Activated CD4-positive, alpha-beta T cell treated with anti-CD3 and anti-CD28 coated beads, Interleukin-10, Interleukin-2, amounts not matched to agents 100 ng/mL and 50 ng/mL, durations not matched to agents 16 hours and 8 hours (primary cell): ENCODE results near the gene MADD.

ENCODE experiments used
- DNase-seq: peaks from one replicate; pipeline ENCODE4 v3.0.0-alpha.2; 2020

Gene MADD

DNA sequence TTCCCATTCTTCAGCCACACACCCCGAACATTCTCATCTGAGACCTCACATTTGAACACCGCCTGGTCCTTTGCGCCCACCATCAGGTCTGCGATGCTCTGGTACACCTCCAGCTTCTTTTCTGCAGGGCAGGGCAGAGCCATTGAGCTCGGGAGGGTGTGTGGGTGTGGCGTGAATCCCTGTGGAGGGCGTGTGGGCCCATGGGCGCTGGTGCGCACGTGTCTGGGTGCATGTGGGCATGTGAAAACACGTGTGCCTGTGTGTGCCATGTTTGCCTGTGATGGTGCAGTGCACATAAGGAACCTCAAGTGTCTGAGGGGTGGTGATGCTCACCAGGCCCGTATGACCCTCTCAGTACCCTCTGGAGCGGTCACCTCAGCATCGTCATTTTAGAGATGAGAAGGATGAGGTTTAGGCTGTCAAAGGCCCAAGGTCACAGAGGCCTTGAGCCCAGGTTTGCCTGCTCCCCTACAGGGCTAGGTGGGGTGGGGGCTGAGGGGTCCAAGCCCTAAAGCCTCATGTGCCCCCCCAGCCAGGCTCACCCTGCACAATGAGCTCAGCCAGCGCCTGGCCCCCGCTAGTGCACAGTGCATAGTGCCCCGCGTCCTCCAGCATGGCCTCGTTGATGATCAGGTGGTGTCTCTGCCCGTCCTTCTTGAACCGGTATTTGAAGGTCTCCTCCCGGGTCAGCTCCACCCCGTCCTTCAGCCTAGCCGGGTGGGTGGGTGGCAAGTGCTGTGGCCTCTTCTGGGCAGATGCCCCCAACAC lies 72.3 kb downstream of the MADD start:
- no peak for DNase-seq

DNA sequence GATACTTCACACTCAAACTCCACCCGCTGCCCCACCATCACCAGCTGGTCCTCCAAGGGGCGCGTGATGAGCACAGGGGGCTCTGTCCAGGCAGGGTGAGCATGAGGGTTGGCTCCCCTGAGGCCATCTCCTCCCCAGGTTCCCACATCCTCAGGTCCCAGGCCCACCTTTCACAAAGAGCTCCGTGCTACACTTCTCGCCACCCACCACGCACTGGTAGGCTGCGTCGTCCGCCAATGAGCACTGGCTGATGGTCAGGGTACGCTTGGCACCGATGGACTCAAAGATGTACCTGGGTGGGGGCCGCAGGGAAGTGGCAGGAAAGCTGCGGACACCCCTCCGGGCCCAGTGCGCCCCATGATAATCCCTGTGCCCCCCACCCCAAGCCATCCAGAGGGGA lies 72.9 kb downstream of the MADD start:
- DNase-seq = no peak

DNA sequence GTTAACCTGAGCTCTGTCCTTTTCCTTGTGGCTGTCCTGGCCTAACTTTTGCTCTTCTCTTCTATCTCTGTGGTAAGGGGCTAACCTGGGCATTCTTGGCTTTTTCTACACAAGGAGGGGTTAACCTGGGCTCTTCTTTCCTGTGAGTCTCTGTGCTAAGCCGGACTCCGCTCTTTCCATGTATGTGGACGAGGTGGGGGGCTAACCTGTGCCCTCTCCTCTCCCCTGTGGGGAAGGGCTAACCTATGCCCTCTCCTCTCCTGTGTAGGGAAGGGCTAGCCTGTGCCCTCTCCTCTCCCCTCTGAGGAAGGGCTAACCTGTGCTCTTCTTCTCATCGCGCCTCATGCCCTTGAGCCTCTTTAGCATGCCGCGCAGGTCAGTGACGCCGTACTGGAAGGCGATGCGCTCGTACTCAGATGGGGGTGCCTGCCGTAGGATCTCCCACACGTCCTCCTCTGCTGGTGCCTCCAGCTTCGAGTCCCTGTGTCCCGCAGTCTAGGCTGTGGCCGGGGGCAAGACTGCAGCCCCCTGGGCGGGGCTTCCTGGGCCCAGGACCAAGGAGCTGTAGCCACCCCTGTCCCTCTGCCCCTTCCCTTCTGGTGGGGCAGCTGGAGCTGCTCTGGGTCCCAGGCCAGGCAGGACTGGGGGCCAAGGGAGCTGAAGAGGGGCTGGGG lies 76.1 kb downstream of the MADD start:
- no peak for DNase-seq

DNA sequence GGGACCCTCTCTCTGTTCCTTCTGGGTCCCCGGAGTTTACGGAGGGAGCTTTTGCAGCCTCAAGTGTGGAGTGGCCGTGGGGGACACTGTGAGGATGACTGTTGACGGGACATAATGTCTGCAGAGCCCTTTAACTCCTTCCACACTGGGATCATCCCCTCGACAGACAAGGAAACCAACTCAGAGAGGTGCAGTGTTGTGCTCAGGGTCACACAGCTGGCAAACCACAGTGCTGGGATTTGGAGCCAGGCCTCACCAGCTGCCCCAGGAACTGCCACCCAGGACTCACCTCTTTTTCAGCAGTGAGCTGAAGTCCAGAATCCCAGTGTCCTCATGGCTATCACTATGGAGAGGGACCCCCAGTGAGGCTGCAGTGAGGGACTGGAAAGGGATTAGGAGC lies 77.2 kb downstream of the MADD start:
- DNase-seq = no peak

DNA sequence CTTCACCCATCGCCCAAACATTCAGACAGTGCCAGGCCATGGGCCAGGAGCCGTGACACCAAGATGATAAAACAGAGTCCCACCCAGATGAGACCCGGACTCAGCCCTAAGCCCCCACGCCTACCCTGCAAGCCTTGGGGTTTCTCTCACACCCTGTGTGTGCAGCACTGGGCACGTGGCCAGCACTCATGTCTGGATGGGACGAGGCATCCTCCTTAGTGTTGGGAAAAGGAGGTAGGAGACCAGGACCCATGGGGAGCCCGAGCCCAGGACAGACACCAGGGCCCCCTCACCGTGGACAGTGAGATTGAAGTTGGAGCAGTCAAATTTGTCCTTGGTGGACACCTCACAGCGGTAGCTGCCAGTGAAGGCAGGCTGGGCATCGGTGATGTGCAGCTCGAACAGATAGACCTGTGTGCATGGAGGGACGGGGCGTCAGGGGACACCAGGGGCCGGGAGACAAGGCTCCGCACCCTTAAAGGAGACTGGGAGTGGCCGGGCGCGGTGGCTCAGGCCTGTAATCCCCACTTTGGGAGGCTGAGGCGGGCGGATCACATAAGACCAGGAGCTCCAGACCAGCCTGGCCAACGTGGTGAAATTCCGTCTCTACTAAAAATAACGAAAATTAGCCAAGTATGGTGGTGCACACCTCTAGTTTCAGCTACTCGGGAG lies 78.3 kb downstream of the MADD start:
- no peak for DNase-seq

DNA sequence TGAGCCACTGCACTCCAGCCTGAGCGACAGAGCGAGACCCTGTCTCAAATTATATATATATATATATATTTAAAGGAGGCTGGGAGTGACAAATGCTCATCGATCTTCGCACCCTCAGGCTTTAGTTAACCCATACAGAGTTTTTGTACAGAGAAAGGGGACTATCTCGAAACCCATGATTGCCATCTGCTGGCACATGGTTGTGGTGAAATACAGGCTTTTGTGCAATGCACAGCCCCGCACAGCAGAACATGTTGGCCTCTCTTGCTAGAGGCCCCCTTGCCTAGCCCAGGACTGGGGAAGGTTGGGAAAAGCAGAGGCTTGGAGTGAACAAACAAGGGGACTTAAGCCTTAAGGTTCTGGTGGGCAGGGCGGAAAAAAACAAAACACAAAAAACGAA lies 78.9 kb downstream of the MADD start:
- peak; percentile 19 for DNase-seq

DNA sequence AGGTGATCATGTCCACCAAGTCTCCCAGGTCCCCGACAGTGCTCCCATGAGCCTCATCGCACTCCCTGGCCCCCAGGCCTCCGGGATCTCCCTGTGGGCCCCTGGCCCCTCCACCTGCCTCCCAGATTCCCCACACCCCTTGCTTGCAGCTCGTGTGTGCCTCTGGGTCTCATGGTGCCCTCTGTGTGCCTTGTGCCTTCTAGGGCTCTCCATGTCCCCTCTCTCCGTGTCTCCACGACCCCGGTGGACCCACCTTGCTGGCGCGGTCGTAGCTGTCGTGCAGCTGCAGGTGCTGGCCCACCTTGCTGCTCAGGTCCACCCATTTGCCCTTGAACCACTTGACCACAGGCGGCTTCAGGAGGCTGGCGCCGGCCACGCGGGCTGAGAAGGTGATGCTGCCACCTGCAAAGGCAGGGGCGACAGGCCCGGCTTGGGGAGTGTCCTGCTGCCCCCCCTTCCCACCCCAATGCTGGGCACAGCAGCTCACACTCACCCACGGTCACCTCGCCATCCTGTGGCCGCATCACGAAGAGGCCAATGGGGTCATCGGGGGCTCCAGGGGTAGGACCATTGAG lies 79.7 kb downstream of the MADD start:
- DNase-seq = no peak

DNA sequence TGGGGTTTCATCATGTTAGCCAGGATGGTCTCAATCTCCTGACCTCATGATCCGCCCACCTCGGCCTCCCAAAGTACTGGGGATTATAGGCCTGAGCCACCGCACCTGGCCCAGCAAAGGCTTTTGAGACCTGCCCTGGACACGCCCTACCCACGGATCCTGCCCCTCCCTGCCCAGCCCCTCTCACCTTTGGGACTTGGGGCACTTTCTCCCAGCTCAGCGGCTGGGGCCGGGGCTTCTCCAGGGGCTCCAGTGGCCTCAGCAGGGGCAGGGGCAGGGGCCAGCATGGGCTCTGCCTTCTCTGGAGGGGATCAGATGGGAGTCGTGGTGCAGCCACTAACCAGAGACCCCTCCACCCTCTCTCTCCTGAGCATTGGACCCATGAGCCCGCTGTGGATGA lies 80.4 kb downstream of the MADD start:
- no peak for DNase-seq

DNA sequence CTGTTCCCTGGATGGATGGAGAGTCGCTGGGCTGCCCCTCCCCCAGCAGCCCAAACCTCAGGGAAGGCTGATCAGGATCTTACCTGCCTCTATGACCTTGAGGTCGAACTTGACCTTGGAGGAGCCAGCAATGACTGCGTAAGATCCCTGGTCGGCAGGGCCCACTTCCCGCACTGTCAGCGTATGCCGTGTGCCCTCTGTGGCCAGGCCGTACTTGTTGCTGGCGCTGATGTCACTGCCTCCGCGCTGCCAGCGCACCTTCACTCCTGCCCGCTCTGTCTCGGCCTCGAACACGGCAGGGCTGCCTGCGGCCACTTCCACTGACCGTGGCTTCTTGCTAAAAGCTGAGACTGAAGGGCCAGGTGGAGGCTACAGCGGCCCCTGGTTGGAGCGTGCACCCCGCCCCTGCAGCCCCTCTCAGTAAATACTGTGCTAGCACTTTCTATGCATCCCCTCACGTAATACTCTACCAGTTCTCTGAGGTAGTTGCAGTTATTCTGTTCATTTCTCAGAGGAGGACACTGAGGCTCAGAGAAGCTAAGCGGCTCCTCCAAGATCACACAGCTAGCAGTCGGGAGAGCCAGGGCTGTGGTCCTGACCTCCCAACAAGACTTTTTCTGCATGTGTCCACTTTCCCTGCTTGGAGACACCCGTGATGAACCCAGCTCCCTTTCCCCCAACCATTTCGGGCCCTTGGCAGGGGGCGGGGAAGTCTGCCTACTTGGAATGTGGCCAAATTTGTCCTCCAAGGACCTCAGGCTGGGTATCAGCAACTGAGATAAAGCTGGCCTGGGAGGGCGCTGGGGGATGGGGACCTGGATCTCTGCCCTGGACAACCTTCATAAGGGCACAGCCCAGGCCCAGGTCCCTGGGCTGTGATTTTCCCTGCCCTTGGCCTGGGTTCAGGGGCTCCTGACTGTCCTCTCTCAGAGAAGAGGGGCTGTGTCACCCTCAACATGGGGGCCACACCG lies 81.5 kb downstream of the MADD start:
- no peak for DNase-seq

DNA sequence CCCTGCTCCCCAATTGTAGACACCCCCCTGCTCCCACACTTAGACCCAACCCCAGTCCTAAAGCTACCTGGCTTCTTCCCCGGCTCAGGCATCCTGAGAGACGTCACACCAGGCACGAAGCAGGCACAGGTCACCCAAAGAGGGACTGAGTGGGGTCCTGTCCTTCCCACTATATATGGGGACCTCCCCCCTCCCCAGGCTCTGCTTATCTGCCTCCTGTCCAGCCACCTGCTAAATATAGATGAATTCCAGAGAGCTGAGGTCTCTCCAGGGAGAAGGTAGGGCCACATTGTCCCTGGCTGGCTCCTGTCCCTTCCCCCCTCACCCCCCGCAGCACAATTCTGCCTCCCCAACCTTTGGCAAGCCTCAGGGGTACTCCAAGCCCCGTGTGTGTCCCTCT lies 82.6 kb downstream of the MADD start, which contains the start of gene MYBPC3:
MYBPC3 (minus strand) TSS at position 147 of the 400 bp plus-strand sequence; CDS start at position 92, 55 bp downstream.
- DNase-seq = no peak

DNA sequence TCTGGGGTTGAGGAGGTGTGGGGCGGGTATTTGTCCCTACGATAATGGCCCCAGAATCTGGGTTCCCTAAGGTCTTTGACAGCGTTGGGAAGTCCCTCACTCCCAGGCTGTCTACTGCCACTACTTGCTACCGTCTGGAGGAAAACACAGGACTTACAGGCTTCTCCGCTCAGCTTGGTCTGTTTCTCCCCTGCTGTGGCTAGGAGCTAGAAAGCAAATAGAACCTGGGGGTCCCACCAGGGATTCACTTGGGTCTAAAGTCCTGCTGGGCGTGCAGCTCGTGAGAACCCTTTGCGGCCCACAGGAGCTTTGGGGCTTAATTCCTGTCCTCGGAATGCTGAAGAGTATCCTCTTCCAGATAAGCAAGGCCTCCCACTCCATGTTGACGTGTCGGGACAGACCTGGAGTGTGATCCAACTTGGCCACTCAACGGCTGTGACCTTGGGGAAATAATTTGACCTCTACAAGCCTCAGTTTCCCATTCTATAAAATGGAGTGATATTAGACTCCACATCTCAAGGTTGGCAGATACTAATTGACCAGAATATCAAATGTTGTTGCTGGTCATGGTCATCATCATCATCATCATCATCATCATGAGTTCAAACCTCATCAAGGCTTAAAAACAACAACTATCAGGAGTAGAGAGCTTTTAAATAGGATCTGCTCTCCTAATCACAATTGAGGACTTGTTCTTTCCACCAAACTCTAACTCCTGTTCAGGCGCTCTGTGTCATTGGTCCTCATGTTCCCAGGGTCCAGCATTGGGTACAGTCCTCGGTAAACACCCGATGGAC lies 84.2 kb downstream of the MADD start:
- no peak for DNase-seq

DNA sequence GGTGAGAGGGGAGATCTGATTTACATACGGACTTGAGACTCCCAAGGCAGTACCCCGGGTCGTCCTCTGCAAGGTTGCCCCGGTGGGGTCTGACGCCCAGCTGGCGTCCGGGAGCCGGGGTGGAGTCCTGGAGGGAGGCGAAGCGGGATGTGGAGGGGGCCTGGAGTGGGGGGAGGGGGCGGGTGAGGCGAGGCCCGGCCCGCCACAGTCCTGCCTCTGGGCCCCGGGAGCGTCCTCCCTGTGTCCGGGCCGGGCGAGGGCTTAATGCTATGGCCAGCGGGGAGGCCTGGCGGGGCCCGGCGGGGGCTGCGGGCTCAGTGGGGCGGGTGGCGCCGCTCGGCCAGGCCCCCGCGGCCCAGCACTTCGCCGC lies 85.0 kb downstream of the MADD start:
- DNase-seq = no peak

DNA sequence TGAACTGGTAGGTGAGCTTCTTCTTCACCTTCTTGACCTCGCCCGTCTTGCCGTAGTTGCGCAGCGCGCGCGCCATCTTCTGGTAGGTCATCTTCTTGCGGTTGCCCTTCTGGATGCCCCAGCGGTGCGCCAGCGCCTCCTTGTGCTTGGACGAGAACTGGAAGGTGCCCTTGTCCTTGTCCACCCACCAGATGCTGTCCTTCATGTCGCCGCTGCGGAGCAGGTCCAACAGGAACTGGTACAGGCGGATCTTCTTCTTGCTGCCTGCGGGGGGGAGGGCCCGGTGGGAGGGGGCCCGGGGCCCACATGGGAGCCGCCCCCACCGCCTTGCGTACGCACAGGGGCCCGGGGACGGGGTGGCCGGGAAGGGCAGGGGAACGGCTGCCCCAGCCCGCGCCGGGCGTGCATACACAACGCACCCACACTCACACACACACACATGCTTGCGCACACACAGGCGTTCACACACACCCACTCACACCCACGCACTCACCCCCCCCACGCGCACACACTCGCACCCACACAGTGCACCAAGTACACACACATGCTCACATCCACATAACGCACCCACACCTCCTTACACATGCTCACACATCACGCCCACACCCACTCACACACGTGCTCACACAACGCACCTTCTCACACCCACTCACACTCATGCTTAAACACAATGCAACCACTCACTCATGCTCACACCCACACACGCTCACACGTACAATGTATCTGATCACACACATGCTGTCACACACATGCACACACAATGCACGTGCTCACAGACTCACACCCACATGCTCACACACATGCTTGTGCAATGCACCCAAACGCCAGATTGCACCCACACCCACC lies 85.6 kb downstream of the MADD start:
- DNase-seq = peak; percentile 48

DNA sequence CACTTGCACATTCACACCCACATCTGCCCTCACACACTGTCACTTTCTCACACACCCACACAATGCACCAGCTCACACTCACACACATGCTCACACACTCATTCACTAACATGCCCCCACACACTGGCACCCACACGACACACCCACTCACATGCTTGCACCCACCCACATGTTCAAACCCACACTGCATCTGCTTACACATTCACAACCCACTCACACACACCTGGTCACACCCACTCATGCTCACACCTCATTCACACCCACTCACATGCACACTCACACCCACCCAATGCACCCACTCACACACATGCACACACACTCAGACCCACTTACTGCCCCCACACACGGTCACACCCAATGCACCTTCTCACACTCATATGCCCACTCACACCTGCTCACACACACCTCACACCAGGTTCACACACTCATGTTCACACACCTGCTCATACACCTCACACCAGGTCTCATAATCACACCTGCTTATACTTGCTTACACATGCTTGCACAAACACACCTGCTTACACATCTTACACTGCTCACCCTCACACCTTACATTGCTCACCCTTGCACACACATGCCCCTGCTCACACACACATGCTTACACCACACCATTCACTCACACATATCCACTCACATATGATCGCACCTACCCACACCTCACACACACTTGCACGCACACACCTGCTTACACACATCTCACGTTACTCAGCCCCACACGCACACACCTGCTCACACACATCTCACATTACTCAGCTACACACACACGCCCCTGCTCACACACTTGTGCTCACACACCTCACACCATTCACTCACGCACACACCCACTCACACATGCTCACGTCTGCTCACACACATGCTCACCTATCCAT lies 86.4 kb downstream of the MADD start:
- DNase-seq = no peak

DNA sequence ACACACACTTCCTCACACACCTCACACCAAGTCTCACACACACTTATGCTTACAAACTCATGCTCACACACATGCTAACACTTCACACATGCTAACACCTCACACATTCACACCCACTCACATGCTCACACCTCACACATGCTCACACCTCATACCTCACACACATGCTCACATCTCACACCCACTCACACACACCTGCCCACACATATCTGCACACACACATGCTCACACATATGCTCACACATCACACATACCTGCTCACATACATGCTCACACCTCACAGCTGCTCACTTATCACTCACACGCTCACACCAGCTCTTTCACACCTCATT lies 87.0 kb downstream of the MADD start:
- DNase-seq = no peak

DNA sequence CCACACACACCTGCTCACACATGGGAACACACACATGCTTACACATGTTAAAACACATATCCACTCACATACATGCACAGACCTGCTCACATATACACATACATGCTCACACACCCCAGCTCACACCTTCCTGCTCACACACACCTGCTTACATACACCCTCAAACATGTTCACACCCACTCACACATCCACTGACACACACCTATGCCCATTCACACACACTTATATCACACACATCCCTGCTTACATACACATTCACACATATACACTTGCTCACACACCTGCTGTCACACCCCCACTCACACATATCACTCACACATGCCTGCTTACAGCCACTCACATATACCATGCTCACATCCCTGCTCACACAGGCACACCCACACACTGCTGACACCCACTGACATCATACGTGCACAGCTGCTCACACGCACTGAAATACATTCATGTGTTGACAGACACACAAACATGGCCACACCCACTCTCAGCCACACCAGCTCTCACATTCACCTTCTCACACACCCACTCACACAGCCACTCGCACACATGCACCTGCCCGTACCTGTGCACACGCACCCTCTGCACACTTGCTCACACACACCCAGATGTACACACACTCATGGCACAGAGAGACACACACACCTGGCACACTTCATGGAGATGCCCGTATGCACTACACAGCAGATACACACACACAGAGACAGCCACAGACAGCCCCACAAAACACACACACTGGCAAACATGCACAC lies 88.2 kb downstream of the MADD start:
- no peak for DNase-seq

DNA sequence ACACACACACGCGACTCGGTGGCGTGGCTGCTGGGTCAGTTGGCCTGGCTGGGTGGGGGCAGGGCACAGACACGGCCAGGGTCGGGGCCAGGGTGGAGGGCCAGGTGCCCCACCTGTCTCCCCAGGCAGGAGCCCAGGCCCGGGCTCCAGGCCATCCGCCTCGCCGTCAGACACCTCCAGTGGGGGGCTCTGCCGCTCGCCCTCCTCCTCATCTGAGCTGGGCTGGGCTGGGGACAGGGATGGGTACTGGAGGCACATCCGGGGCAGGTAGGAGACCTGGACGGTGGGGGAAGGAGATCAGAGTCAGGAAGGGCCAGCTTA lies 88.8 kb downstream of the MADD start:
- DNase-seq = no peak

DNA sequence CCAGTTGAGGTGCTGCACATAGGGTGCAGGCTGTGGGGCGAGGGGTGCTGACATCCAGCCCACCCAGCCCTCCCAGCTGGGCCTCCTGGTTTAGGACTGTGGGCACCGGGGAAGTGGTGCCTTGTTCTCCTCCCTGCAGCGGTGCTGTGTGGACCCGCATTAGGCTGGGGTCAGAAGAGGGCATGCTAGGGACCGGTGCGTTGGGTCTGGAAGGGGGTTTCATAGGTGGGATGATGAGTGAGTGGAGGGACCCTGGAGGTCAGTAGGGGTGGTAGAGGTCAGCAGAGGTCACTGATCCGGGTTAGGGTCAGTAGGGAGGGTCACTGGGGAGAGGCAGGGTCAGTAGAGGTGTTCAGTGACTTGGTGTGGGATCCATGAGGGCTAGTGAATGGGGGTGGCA lies 89.2 kb downstream of the MADD start:
- DNase-seq = no peak

DNA sequence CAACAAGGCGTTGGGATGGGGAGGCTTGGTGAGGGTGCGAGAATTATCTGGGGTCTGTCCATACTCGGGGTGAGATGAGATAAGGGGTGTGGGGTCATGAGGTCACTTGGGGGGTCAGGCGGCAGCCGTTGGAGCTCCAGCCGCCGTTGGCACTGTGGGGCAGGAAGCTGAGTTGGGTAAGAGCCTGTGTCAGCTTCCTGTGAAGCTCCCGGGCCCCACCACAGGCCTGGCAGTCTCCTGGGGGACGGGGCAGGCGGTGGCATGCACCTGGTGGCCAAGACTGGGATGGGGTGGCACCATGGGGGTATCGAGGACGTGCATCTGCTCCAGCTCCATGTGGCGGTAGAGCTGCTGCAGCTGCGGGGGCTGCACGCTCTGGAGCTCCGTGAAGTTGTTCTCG lies 89.7 kb downstream of the MADD start:
- DNase-seq = peak; percentile 45
